ENCODE data around the gene PTGR2. TPM values are rescaled to one million over a fixed set of nuclear protein-coding genes. Genes with fewer than 3 reads are reported as not detected.
"Not testable (repeated sequence)": the region's sequence is repeated elsewhere in the genome, so short reads cannot be mapped to it uniquely, and the experiment has no call there.

The PTGR2 gene
- polyA plus RNA-seq, 1 donor, result 8.6 TPM

GRCh38 chr14:73887694-73888459 is 36.2 kb downstream of the PTGR2 start:
- no peak for DNase-seq

DNA sequence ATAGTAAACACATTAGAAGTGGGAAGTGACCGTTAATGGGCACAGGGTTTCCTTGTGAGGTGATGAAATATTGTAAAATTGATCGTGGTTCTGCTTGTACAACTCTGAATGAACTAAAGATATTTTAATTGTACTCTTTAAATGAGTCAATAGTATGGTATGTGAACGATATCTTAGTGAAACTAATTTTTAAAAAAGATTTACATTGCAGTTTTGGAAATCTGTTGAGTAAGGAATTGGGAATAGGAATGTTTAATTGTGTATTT is 36.8 kb downstream of the PTGR2 start:
- DNase-seq, result no peak

GRCh38 chr14:73888971-73889370 is 37.3 kb downstream of the PTGR2 start:
- DNase-seq, result no peak

GRCh38 chr14:73889376-73889775 is 37.7 kb downstream of the PTGR2 start:
- DNase-seq, result no peak

DNA sequence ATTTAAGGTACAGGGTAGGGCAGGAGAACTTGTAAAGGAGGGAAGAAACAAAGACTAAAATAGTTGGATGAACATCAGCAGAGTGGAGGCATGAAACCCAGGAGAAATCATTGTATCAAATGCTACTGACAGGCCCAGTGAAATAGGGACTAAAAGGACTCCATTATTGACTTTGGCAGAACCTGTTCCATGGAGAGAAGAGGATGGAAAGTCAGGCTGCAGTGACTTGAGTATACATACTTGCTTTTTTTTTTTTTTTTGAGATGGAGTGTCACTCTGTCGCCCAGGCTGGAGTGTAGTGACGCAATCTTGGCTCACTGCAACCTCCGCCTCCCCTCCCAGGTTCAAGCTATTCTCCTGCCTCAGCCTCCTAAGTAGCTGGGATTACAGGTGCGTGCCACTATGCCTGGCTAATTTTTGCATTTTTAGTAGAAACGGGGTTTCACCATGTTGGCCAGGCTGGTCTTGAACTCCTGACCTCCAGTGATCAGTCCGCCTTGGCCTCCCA is 42.6 kb downstream of the PTGR2 start:
- DNase-seq, result not testable (repeated sequence)

GRCh38 chr14:73895939-73896338 is 44.3 kb downstream of the PTGR2 start:
- no peak for DNase-seq

DNA sequence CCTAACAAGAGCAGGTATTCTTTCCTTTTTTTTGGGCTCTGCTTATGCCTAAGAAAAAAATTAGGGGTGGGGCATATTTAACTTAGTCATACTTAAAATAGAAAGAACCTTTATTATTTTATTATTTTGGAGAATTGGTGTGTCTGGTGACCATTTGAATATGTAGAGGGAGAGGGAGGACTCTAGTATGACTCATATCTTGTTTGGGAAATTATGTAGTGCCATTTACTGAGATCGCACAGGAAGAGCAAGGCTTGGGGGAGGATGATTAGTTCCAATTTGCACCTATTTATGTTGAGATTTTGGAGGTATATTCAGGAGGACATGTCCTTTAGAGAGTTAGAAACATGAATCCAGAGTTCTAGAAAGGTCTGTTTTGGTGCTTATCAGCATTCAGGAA is 44.9 kb downstream of the PTGR2 start:
- DNase-seq, result no peak

DNA sequence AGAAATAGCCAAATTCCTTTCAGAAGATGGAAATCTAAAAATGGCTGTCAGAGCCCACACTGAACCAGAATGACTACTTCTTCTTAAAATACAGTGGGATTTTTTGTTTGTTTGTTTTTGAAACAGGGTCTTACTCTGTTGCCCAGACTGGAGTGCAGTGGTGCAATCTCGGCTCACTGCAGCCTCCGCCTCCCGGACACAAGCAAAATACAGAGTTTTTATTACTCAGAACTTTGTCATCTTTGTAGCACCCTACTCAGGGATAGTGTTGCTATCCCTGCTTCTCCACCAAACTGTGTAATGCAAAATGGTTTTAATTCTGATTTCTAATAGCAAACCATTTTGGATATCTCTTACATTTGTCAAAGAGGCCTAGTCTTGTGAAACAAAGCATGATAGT is 51.4 kb downstream of the PTGR2 start:
- no peak for DNase-seq

GRCh38 chr14:73909681-73910080 is 58.0 kb downstream of the PTGR2 start:
- no peak for DNase-seq

DNA sequence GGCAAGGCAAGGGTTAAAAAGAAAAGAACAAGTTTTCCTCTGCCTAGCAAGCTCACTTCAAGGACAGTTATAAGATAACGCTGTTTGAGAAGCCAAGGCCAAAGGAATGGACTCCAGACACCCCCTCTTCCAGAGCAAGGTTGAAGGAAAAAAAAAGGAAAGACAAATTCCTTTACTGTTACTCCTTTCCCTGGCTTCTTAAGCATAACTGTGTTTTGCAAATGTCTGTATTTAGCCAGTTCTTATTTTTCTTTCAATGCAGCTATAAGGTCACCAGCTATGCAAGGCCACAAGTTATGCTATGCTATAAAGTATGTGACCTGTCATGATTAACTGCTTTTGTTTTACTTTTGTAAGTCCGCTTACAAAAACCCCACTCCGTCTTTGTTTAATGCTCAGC is 61.6 kb downstream of the PTGR2 start:
- no peak for DNase-seq

DNA sequence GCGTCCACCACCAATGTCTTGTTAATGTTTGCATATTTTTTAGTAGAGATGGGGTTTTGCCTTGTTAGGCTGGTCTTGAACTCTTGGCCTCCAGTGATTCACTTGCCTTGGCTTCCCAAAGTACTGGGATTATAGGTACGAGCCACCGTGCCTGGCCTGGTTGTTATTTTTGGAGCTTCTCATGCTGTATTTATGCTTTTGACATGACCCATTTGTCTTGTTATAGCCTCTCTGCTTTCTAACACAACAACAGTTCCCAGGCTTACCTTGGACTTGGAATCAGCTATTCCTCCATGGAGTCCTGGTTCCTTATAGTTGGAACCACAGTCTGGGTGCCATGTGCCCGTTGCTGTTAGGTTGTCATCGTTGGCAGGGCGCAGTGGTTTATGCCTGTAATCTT is 64.7 kb downstream of the PTGR2 start:
- no peak for DNase-seq

- DNase-seq, result not testable (repeated sequence)
Observed at GRCh38 chr14:73919457-73919856, 67.8 kb downstream of the PTGR2 start.

GRCh38 chr14:73924337-73924736 is 72.7 kb downstream of the PTGR2 start:
- DNase-seq, result no peak

Other genes with a start within 250 kb of the PTGR2 start
- 0.19 TPM for gene ACOT6, start 239.3 kb upstream of the PTGR2 start, polyA plus RNA-seq (ENCODE audit: insufficient read length)
- gene DNAL1, start 206.8 kb upstream of the PTGR2 start, polyA plus RNA-seq (ENCODE audit: insufficient read length), result 6.0 TPM
- gene PNMA1, start 137.4 kb upstream of the PTGR2 start, polyA plus RNA-seq (ENCODE audit: insufficient read length), result 28.1 TPM
- 28.2 TPM for gene ZNF410, start 35.0 kb downstream of the PTGR2 start, polyA plus RNA-seq (ENCODE audit: insufficient read length)
- 11.1 TPM for gene FAM161B, start 98.3 kb downstream of the PTGR2 start, polyA plus RNA-seq (ENCODE audit: insufficient read length)
- gene COQ6, start 98.5 kb downstream of the PTGR2 start, polyA plus RNA-seq (ENCODE audit: insufficient read length), result 49.3 TPM
- 14.6 TPM for gene ENTPD5, start 167.5 kb downstream of the PTGR2 start, polyA plus RNA-seq (ENCODE audit: insufficient read length)
- 6.0 TPM for gene BBOF1, start 167.5 kb downstream of the PTGR2 start, polyA plus RNA-seq (ENCODE audit: insufficient read length)
- gene ALDH6A1, start 232.6 kb downstream of the PTGR2 start, polyA plus RNA-seq (ENCODE audit: insufficient read length), result 16.0 TPM
- gene LIN52, start 233.1 kb downstream of the PTGR2 start, polyA plus RNA-seq (ENCODE audit: insufficient read length), result 11.2 TPM

Data from hindlimb muscle (tissue), 1 donor.